CD4-positive, alpha-beta T cell treated with Interleukin-2 at 100 ng/mL for 4 hours (primary cell): ENCODE data around the gene PRDX5.
A peak's percentile ranks its signal among the peaks of the same experiment; 100 is the strongest.

Experiments used
- DNase-seq: peaks from one replicate; pipeline ENCODE4 v3.0.0-alpha.2; 2020; ENCODE audit warnings: low spot score

PRDX5 gene

GRCh38 chr11:64290352-64291261 lies 27.3 kb upstream of the PRDX5 start:
- no peak for DNase-seq

GRCh38 chr11:64291262-64291751 lies 26.6 kb upstream of the PRDX5 start, which contains the start of gene KCNK4:
TSS of gene KCNK4 (plus strand) at chr11:64291302. CDS start at chr11:64293019, 1,717 bp downstream.
- no peak for DNase-seq

DNA sequence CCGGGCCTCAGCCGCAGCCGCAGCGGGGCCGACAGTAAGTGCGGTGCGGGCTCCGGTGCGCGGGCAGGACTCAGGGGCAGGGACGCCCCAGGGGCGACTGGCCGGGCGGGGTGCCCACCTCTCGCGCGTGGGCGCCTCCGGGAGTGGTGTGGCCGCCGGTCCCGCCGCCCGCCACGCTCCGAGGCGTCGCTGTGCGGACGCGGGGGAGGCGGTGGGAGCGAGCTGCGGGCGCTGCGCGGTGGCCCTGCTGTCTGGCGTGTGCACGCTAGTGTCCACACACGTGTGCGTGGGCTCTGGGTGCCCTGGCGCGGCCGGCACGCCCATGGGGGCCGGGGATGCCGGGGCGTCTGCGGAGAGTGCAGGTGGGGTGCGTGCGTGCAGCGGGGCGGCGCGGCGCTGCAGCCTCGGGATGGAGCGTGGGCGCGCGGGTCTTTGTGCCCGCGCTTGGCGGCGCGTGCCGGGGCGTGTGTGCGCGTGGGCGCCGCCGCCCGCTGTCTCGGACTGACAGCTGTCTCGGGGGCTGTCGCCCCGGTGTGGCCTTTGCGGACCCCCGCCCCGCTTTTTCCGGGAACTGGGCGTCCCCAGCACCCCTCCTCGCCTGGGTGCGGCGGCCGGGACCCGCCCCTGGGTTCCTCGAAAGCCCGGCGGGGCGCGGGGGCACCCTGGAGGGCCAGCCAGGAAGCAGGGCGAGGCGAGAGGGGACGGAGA lies 26.0 kb upstream of the PRDX5 start:
- DNase-seq: no peak

GRCh38 chr11:64292460-64293254 lies 25.3 kb upstream of the PRDX5 start:
- DNase-seq: no peak

DNA sequence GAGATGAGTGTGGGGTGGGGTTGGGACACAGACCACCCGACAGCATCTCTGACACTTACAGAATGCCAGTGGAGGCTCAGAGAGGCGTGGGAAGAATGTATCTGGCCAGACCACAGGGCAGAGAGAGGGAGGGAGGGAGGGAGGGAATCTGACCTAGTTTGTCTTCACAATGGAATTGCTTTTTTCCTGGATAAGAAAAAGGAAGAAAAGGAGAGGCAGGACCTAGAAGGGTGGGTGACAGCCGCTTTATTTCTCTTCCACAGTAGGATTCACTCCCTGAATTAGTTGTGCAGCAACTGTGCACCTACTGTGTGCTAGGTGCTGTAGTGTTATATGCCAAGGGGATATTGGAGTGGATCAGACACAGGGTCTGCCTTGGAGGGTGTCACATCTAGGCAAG lies 23.1 kb upstream of the PRDX5 start:
- DNase-seq: no peak

- DNase-seq: no peak
Measured at GRCh38 chr11:64295760-64296159, 22.2 kb upstream of the PRDX5 start.

GRCh38 chr11:64296236-64296635 lies 21.7 kb upstream of the PRDX5 start:
- no peak for DNase-seq

DNA sequence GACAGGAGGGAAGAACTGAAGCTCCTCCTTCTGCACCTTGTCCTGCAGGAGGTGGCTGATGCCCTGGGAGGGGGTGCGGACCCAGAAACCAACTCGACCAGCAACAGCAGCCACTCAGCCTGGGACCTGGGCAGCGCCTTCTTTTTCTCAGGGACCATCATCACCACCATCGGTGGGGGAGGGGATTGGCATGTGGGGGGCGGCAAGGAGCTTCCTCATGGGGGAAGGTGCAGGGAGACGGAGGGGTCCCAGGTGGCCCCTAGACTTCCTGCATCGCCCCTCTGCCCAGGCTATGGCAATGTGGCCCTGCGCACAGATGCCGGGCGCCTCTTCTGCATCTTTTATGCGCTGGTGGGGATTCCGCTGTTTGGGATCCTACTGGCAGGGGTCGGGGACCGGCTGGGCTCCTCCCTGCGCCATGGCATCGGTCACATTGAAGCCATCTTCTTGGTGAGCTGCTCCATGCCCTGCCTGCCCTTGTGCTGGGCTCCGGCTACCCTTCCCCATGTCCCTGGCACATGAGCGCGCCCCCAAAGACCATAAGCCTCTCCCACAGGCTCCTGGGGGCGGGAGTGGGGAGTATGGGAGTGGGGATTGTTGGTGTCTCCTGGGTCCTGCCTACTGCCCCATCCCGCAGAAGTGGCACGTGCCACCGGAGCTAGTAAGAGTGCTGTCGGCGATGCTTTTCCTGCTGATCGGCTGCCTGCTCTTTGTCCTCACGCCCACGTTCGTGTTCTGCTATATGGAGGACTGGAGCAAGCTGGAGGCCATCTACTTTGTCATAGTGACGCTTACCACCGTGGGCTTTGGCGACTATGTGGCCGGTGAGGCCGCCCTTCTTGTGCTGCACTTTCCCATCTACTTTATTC lies 20.9 kb upstream of the PRDX5 start:
- DNase-seq: no peak

DNA sequence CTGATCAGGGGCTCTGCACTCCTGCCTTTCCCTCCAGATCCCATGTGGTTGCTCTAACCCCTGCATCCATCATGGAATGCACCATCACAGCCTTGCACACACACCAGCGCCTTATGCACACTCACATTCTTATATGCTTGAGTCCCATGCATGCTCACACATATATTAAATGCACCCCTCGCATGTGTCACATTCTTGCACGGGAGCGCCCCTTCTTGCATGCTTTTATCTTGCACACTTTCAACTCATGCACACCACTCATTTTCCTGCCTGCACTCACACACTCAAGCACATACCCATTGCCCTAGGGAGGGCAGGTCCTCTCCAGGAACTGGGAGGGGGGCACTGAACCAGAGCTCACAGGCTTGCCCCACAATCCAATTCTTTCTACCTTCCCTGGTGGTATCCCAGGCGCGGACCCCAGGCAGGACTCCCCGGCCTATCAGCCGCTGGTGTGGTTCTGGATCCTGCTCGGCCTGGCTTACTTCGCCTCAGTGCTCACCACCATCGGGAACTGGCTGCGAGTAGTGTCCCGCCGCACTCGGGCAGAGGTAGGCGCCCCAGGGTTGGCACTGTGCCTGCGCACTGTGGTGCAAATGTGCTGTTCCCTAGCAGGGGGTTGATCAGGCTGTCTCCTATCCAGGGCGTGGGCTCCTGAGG lies 20.1 kb upstream of the PRDX5 start:
- no peak for DNase-seq

- no peak for DNase-seq
Measured at GRCh38 chr11:64298966-64299846, 18.7 kb upstream of the PRDX5 start.

DNA sequence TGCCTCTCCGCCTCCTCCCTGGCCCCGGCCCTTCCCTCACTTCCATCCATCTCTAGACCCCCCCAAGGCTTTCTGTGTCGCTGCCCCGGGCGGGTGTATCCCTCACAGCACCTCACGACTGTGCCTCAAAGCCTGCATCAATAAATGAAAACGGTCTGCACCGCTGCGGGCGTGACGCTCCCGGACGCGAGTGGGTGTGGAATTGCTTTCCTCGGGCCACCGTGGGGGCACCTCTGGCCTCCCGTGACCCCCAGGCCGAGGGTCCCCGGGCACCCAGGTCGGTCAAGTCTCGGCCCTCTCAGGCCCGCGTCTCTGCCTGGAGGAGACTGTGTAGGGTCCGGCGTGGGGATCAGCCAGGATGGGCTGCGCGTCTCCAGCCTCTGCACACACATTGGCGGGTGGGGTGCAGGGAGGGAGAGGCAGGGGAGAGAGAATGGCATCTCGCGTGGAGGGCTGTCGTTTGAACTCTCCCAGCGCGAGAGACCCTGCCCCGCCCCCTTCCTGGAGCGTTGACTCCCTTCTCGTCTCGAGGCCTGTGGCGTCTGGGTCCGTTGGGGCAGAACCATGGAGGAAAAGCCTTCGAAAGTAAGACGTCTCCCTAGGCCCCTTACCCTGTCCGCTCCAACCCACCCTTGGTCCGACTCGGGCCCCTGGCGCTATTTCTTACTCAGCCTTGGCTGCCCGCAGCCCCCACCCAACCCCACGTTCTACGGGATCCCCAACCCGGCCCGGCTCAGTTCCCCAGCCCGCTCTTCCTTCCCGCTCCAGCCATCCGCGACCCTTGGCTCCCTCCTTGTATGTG lies 17.9 kb upstream of the PRDX5 start, which contains the start of gene CATSPERZ:
CATSPERZ (plus strand) TSS at position 512 of the 802 bp plus-strand sequence; CDS start at position 565, 53 bp downstream.
- DNase-seq: no peak

DNA sequence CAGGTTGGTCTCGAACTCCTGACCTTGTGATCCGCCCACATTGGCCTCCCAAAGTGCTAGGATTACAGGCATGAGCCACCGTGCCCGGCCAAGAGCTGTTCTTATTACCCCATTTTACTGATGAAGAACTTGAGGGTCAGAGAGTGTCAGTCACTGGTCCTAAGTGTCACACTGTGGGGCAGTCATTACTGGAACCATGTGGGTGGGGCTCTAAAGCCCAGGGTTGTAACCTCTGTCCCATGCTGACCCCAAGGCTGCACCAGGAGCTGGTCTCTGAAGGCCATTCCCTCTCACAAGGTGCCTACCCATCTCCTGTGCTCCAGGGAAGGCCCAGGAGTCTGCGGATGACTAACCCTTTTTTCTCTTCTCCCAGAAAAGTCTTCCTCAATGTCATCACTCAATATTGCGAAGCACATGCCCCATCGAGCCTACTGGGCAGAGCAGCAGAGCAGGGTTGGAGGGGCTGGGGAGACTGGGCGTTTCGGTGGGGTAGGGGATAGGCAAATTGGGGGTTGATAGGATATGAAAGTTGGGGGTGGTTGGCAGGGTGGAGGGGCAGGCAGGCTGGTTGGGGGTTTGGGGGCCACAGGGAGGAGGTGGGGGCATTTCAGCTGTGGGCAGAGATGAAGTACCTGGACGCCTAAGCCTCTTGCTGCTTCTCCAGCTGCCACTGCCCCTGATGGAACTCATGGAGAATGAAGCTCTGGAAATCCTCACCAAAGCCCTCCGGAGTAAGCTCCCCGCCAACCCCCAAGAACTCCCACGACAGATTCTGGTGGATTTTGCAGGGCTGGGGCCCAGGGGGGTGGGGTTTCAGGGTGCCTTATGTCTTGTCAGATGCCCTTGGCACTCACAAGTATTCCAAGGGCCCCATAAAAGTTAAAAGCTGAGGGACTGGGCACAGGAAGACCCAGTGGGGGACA lies 14.6 kb upstream of the PRDX5 start:
- no peak for DNase-seq

DNA sequence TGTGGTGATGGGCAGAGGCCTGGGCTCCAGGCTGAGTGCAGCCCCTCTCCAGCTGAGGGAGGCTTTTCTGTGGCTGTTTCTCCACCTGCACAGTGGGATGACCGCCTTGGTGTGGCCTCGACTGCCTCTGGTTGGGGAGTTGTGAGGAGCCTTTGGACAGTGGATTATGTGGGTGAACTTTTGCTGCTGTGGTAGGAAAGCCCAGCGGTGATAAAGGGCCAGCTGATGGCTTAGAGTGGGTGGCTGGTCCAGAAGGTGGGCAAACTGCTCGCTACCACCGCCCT lies 13.9 kb upstream of the PRDX5 start:
- no peak for DNase-seq

DNA sequence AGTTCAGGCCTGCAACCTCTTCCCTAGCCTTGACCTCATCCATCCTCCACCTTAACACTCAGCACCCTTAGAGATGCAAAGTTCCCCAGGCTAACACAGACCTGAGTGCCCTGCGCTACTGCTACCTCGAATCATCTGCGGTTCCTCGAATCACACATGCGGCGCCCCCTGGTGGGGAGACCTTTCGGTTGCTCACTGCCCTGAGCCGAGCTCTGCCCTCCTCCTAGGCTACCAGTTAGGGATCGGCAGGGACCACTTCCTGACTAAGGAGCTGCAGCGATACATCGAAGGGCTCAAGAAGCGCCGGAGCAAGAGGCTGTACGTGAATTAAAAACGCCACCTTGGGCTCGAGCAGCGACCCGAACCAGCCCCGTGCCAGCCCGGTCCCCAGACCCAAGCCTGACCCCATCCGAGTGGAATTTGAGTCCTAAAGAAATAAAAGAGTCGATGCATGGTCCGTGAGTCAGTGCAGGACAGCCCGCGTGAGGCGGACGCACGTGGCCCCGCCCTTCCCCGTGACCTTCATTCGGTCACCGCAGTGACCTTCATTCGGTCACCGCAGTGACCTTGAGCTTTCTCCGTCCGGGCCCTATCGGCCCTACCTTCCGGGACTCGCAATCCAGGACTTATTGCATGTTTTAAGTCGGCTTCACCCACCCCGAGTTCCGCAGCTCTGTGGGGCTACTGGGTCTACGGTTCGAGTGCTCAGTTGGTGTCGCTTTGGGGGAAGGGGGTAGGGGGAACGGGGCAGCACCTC lies 13.4 kb upstream of the PRDX5 start:
- peak; percentile 93 for DNase-seq

DNA sequence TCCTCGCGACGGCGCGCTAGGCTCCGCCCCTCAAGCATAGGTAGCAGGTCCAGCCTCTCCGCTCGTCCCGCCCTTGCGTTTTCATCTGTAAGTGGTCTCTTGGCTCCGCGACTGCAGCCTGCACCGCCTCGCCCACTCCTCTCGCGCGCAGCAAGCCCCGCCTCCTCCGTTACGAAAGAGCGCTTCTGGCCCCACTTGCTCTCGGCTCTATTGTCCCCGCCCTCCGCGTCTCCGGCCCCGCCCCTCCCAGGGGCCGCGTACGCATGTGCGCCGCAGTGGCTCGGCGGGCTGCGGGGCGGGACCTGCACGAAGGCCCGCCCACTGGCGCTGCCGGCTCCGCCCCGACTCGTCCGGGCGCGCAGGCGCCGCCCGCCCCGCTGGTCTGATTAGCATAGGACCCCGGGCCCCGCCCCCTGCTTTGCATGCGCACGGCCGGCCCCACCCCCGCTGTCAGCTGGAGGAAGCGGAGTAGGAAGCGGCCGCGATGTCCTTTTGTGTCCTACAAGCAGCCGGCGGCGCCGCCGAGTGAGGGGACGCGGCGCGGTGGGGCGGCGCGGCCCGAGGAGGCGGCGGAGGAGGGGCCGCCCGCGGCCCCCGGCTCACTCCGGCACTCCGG lies 12.7 kb upstream of the PRDX5 start, which contains the start of gene ESRRA:
ESRRA (plus strand) TSS at position 450 of the 616 bp plus-strand sequence. CDS start 1,656 bp downstream, outside the sequence.
- DNase-seq: peak; percentile 98
